HCT116 (cell line): ENCODE results near the gene PSME1. TPM values are rescaled to one million over a fixed set of nuclear protein-coding genes. Genes with fewer than 3 reads are reported as not detected.

ENCODE experiments used
- ATAC-seq: fragments of 200-7000 bp; cut with Tn5 transposase; 2 replicates; pipeline ENCODE4 v1.9.1; 2020; ENCODE audit warnings: mild to moderate bottlenecking, moderate library complexity
- BruUV-seq: library from RNA; stranded (reverse); fragments of 400-500 nt; replicated peaks from 2 replicates; lab custom pipeline; 2021; lab: Mats Ljungman, UMichigan
- CTCF ChIA-PET: fragments of 300-600 bp; sonication (Branson Sonifier 250); formaldehyde crosslinking; loops from one replicate; lab custom pipeline; 2021; ENCODE audit warnings: antibody characterized with exemption; lab: Charles Lee
- POLR2A ChIA-PET: fragments of 300-600, 350-600 bp; sonication (Branson Sonifier 250); formaldehyde crosslinking; loops from one replicate; lab custom pipeline; 2021; ENCODE audit warnings: antibody characterized with exemption; lab: Charles Lee
- RAD21 ChIA-PET, 2 experiments: fragments of 300-600 bp; sonication (Branson Sonifier 250); formaldehyde crosslinking; loops; one replicate each; lab custom pipeline; 2023; ENCODE audit warnings: low total read pairs in 2 of 2; ENCODE audit not compliant: uncharacterized antibody in 2 of 2, unreplicated experiment in 2 of 2, low non-redundant PET in 1 of 2; lab: Charles Lee
- DNase-seq: peaks from one replicate; pipeline ENCODE4 v3.0.0-alpha.2; 2010; ENCODE audit warnings: low read depth, low spot score
- H2AFZ ChIP-seq: fragments of 200-600 bp; shearing (Covaris generic), sonication (generic); 2 replicates; pipeline ENCODE4 v1.6.1; 2017; ENCODE audit warnings: low read depth, mixed run types, mixed read lengths, antibody characterized with exemption, low read length; ENCODE audit not compliant: poor library complexity, severe bottlenecking
- H3K27ac ChIP-seq: 2 replicates; pipeline ENCODE4 v1.5.1; 2012; ENCODE audit warnings: low read depth, low read length
- H3K27me3 ChIP-seq: fragments of 200-600 bp; sonication (generic); 2 replicates; pipeline ENCODE4 v1.6.1; 2016; ENCODE audit warnings: mixed run types, low read length, mixed read lengths; ENCODE audit not compliant: insufficient read depth
- H3K36me3 ChIP-seq, 2 experiments: fragments of 200-500 bp in 1 of 2; fragments of 200-600 bp in 1 of 2; sonication (Bioruptor generic) in 1 of 2; sonication (generic) in 1 of 2; 2 replicates each; pipeline versions ENCODE4 v1.5.1 to v1.6.1; 2014 to 2016; ENCODE audit warnings: low read length in 2 of 2, inconsistent platforms in 1 of 2, mixed read lengths in 1 of 2, mixed run types in 1 of 2; ENCODE audit not compliant: insufficient read depth in 2 of 2, control insufficient read depth in 1 of 2
- H3K4me1 ChIP-seq, 2 experiments: fragments of 200-600 bp in 1 of 2; sonication (generic) in 1 of 2; 2 replicates each; pipeline versions ENCODE4 v1.5.1 to v1.6.1; 2012 to 2017; ENCODE audit warnings: low read length in 2 of 2, inconsistent platforms in 1 of 2, mild to moderate bottlenecking in 1 of 2, mixed read lengths in 1 of 2, mixed run types in 1 of 2, moderate library complexity in 1 of 2; ENCODE audit not compliant: insufficient read depth in 2 of 2, control insufficient read depth in 1 of 2
- H3K4me2 ChIP-seq: fragments of 200-600 bp; sonication (generic); 2 replicates; pipeline ENCODE4 v1.6.1; 2017; ENCODE audit warnings: mixed run types, low read length, mixed read lengths
- H3K4me3 ChIP-seq, 2 experiments: fragments of 200-600 bp in 1 of 2; sonication (generic) in 1 of 2; replicated peaks in 1 of 2; 2 replicates each; pipeline ENCODE4 v1.5.1; 2011 to 2016; ENCODE audit warnings: low read length in 2 of 2, control low read depth in 1 of 2, low read depth in 1 of 2, mild to moderate bottlenecking in 1 of 2, mixed read lengths in 1 of 2, mixed run types in 1 of 2
- H3K79me2 ChIP-seq: fragments of 200-600 bp; sonication (generic); 2 replicates; pipeline ENCODE4 v1.6.1; 2017; ENCODE audit warnings: mild to moderate bottlenecking, mixed run types, low read length, moderate library complexity, mixed read lengths; ENCODE audit not compliant: insufficient read depth
- H3K9ac ChIP-seq: fragments of 200-600 bp; sonication (generic); 2 replicates; pipeline ENCODE4 v1.6.1; 2016; ENCODE audit warnings: low read length, mixed read lengths
- H3K9me2 ChIP-seq: fragments of 200-600 bp; sonication (generic), shearing (Covaris generic); 2 replicates; pipeline ENCODE4 v1.6.1; 2017; ENCODE audit warnings: mixed run types, mild to moderate bottlenecking, moderate library complexity; ENCODE audit not compliant: insufficient read depth
- H3K9me3 ChIP-seq, 2 experiments: fragments of 200-500 bp in 1 of 2; fragments of 200-600 bp in 1 of 2; sonication (Bioruptor generic) in 1 of 2; sonication (generic) in 1 of 2; 2 replicates each; pipeline ENCODE4 v1.6.1; 2014 to 2017; ENCODE audit warnings: low read length in 2 of 2, mixed read lengths in 2 of 2, inconsistent platforms in 1 of 2, low read depth in 1 of 2, mild to moderate bottlenecking in 1 of 2, mixed run types in 1 of 2, moderate library complexity in 1 of 2; ENCODE audit not compliant: control insufficient read depth in 1 of 2, insufficient read depth in 1 of 2
- H4K20me1 ChIP-seq: fragments of 200-600 bp; sonication (generic), shearing (Covaris generic); 2 replicates; pipeline ENCODE4 v1.6.1; 2017; ENCODE audit warnings: mixed run types, mild to moderate bottlenecking, moderate library complexity; ENCODE audit not compliant: insufficient read depth
- EGR1 ChIP-seq: IDR thresholded peaks from 2 replicates; pipeline ENCODE4 v1.6.1; 2012; ENCODE audit warnings: low read depth
- ELF1 ChIP-seq: IDR thresholded peaks from 2 replicates; pipeline ENCODE4 v1.6.1; 2012; ENCODE audit warnings: low read depth, borderline replicate concordance
- EZH2 ChIP-seq: fragments of 200-600 bp; sonication (generic); IDR thresholded peaks from 2 replicates; pipeline ENCODE4 v1.6.1; 2017; ENCODE audit warnings: antibody characterized with exemption, mixed run types
- SIN3A ChIP-seq: IDR thresholded peaks from 2 replicates; pipeline ENCODE4 v1.6.1; 2012; ENCODE audit warnings: low read depth
- SP1 ChIP-seq: IDR thresholded peaks from 2 replicates; pipeline ENCODE4 v1.6.1; 2012; ENCODE audit warnings: low read depth
- YY1 ChIP-seq: IDR thresholded peaks from 2 replicates; pipeline ENCODE4 v1.6.1; 2011; ENCODE audit warnings: low read length, low read depth, moderate library complexity, mild to moderate bottlenecking; ENCODE audit not compliant: insufficient replicate concordance; ENCODE audit errors: extremely low read depth
- intact Hi-C: fragments of 100-400 bp; cut with micrococcal nuclease; formaldehyde crosslinking; loops from 2 replicates; pipeline ENCODE4 v1.10.0; 2022
- total RNA-seq: library from RNA; stranded (reverse); gene quantifications from one replicate; pipeline ENCODE4 v1.2.1, GENCODE V29; 2021; ENCODE audit not compliant: unreplicated experiment
- TF ChIP-seq, protein P1 (sequence below), 3 experiments: fragments of 200-600 bp in 1 of 3; sonication (generic) in 1 of 3; IDR thresholded peaks in 2 of 3; conservative IDR thresholded peaks in 1 of 3; 2 replicates each; pipeline ENCODE4 v1.5.1; 2012 to 2017; ENCODE audit warnings: low read depth in 2 of 3, low read length in 2 of 3, antibody characterized with exemption in 1 of 3, borderline replicate concordance in 1 of 3, control low read depth in 1 of 3, mild to moderate bottlenecking in 1 of 3, mixed read lengths in 1 of 3, mixed run types in 1 of 3, moderate library complexity in 1 of 3; ENCODE audit not compliant: insufficient read depth in 1 of 3
- TF ChIP-seq, protein P2 (sequence below): IDR thresholded peaks from 2 replicates; pipeline ENCODE4 v1.6.1; 2012
- TF ChIP-seq, protein P3 (sequence below): IDR thresholded peaks from 2 replicates; pipeline ENCODE4 v1.6.1; 2011; ENCODE audit warnings: mild to moderate bottlenecking, low read length, moderate library complexity; ENCODE audit not compliant: insufficient replicate concordance; ENCODE audit errors: extremely low read depth

Gene PSME1
- total RNA-seq, 1 experiment from 2014 or later: 174 TPM

- DNase-seq (no peak), ATAC-seq (no peak)
- TF ChIP-seq, protein P1, sequence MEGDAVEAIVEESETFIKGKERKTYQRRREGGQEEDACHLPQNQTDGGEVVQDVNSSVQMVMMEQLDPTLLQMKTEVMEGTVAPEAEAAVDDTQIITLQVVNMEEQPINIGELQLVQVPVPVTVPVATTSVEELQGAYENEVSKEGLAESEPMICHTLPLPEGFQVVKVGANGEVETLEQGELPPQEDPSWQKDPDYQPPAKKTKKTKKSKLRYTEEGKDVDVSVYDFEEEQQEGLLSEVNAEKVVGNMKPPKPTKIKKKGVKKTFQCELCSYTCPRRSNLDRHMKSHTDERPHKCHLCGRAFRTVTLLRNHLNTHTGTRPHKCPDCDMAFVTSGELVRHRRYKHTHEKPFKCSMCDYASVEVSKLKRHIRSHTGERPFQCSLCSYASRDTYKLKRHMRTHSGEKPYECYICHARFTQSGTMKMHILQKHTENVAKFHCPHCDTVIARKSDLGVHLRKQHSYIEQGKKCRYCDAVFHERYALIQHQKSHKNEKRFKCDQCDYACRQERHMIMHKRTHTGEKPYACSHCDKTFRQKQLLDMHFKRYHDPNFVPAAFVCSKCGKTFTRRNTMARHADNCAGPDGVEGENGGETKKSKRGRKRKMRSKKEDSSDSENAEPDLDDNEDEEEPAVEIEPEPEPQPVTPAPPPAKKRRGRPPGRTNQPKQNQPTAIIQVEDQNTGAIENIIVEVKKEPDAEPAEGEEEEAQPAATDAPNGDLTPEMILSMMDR (IDR thresholded peaks at IDR 0.05 in 2 of 3, conservative IDR thresholded peaks at IDR 0.05 in 1 of 3; ENCODE audit: borderline replicate concordance in 1 of 3, insufficient read depth in 1 of 3, low read depth in 2 of 3, low read length in 2 of 3): no peak
- H3K27ac ChIP-seq: no peak overlapping the region
- no peaks in the 10 kb centered on the region for H3K9me3 ChIP-seq
- POLR2A ChIA-PET: no interaction called here
- H3K36me3 ChIP-seq: no peaks in the 10 kb centered on the region
- RAD21 ChIA-PET: no interaction called here
- H3K9ac ChIP-seq: no peak overlapping the region
- no peaks in the 10 kb centered on the region for H3K79me2 ChIP-seq
- H3K4me3 ChIP-seq: no peak overlapping the region
- intact Hi-C loops: no loop called here
- H4K20me1 ChIP-seq: no peaks in the 10 kb centered on the region
- H3K27me3 ChIP-seq: no peaks in the 10 kb centered on the region
- peaks cover 2 to 3% of the 10 kb centered on the region in 2 experiments for H3K4me1 ChIP-seq
- CTCF ChIA-PET: interaction anchor here (1.2 kb wide), 1 partner anchor 29 kb away, joined by 3 read pairs; no protein-coding TSS in a partner anchor
- H2AFZ ChIP-seq: no peak overlapping the region
- no peak overlapping the region for H3K4me2 ChIP-seq
- no TSS peak for BruUV-seq
- no peaks in the 10 kb centered on the region for H3K9me2 ChIP-seq
These were observed 49.0 kb upstream of the PSME1 start for GRCh38 chr14:24087004-24087403.

- H3K79me2 ChIP-seq: no peaks in the 10 kb centered on the region
- H3K36me3 ChIP-seq: no peaks in the 10 kb centered on the region
- ChIA-PET POLR2A (no interaction called here), CTCF (interaction anchor here (6.3 kb wide), 1 partner anchor 31 kb away, joined by 149 read pairs; no protein-coding TSS in a partner anchor), RAD21 (interaction anchor here in 1 of 2 experiments (1.3 kb wide), 1 partner anchor 30 kb away, joined by 3 read pairs; no protein-coding TSS in a partner anchor)
- no TSS peak for BruUV-seq
- H2AFZ ChIP-seq: no peak overlapping the region
- ATAC-seq: no peak
- DNase-seq: no peak
- H3K4me1 ChIP-seq: peaks cover 2% of the 10 kb centered on the region in 2 experiments
- no peak overlapping the region for H3K4me2 ChIP-seq
- no peaks in the 10 kb centered on the region for H4K20me1 ChIP-seq
- no peak overlapping the region for H3K4me3 ChIP-seq
- intact Hi-C loops: no loop called here
- TF ChIP-seq EZH2: no peak
- no peak for TF ChIP-seq EGR1
- TF ChIP-seq SIN3A: no peak
- no peak for TF ChIP-seq ELF1
- no peak for TF ChIP-seq YY1
- no peak for TF ChIP-seq SP1
- TF ChIP-seq, protein P2, sequence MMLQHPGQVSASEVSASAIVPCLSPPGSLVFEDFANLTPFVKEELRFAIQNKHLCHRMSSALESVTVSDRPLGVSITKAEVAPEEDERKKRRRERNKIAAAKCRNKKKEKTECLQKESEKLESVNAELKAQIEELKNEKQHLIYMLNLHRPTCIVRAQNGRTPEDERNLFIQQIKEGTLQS: no peak
- TF ChIP-seq, protein P3, sequence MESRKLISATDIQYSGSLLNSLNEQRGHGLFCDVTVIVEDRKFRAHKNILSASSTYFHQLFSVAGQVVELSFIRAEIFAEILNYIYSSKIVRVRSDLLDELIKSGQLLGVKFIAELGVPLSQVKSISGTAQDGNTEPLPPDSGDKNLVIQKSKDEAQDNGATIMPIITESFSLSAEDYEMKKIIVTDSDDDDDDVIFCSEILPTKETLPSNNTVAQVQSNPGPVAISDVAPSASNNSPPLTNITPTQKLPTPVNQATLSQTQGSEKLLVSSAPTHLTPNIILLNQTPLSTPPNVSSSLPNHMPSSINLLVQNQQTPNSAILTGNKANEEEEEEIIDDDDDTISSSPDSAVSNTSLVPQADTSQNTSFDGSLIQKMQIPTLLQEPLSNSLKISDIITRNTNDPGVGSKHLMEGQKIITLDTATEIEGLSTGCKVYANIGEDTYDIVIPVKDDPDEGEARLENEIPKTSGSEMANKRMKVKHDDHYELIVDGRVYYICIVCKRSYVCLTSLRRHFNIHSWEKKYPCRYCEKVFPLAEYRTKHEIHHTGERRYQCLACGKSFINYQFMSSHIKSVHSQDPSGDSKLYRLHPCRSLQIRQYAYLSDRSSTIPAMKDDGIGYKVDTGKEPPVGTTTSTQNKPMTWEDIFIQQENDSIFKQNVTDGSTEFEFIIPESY: no peak
- no peaks in the 10 kb centered on the region for H3K27me3 ChIP-seq
- H3K27ac ChIP-seq: no peak overlapping the region
- H3K9me3 ChIP-seq: no peaks in the 10 kb centered on the region
- H3K9me2 ChIP-seq: no peaks in the 10 kb centered on the region
- H3K9ac ChIP-seq: no peak overlapping the region
These were observed 47.9 kb upstream of the PSME1 start for GRCh38 chr14:24088095-24088494.
